Measurements from ENCODE around the gene LARP6.

LARP6 gene

DNA sequence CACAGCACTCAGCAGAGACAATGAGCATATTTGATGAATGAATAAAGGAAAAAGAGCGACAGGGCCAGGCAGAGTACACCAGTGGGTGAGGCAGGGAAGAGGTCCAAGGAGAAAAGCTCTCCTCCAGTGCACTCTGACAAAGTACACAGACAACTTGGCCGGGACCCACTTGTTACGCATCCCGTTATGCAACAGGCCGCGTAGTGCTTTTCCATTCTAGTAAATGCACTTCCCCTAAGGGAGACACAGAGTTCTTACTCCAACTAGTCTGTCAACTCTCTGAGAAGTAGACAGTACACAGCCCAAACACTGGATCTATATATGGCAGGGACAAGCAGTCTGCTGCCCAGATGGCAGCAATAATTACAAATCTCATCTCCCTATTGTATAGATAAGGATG, 18.5 kb downstream of the LARP6 start:
- no peak for DNase-seq (ENCODE audit: extremely low read depth, insufficient read length)
- TF ChIP-seq, protein P1, sequence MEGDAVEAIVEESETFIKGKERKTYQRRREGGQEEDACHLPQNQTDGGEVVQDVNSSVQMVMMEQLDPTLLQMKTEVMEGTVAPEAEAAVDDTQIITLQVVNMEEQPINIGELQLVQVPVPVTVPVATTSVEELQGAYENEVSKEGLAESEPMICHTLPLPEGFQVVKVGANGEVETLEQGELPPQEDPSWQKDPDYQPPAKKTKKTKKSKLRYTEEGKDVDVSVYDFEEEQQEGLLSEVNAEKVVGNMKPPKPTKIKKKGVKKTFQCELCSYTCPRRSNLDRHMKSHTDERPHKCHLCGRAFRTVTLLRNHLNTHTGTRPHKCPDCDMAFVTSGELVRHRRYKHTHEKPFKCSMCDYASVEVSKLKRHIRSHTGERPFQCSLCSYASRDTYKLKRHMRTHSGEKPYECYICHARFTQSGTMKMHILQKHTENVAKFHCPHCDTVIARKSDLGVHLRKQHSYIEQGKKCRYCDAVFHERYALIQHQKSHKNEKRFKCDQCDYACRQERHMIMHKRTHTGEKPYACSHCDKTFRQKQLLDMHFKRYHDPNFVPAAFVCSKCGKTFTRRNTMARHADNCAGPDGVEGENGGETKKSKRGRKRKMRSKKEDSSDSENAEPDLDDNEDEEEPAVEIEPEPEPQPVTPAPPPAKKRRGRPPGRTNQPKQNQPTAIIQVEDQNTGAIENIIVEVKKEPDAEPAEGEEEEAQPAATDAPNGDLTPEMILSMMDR (IDR thresholded peaks at IDR 0.05; ENCODE audit: insufficient read depth, low read length, poor library complexity, severe bottlenecking) = no peak
- Histone ChIP-seq H3K27me3 (replicated peaks; ENCODE audit: control insufficient read depth, insufficient read depth, low read length) (no peaks in the 10 kb centered on the region), H3K36me3 (ENCODE audit: control insufficient read depth, insufficient read depth, low read length) (no peaks in the 10 kb centered on the region; the same call in 1 of the 2 replicates), H3K4me3 (replicated peaks; ENCODE audit: low read depth, low read length) (no peak overlapping the region)

DNA sequence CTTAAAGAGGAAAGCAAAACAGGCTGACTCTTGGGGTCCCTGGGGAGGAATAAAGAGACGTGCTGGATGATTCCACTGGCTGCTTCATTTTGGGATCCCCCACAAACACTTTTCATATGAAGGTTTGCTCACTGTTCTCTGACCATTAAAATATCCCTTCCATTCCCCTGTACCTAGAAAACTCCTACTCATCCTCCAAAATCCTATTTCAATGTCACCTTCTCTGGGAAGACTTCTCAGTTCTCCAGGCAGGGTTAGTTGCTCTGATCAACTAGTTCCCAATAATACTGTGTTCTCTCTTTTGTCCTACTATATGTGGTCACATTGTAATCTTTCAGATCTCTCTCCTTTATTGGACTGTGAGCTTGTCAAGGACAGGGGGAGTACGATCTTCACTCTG, 19.0 kb downstream of the LARP6 start:
- Histone ChIP-seq H3K36me3 (ENCODE audit: control insufficient read depth, insufficient read depth, low read length) (no peaks in the 10 kb centered on the region; the same call in 1 of the 2 replicates), H3K27me3 (replicated peaks; ENCODE audit: control insufficient read depth, insufficient read depth, low read length) (no peaks in the 10 kb centered on the region), H3K4me3 (replicated peaks; ENCODE audit: low read depth, low read length) (no peak overlapping the region)
- TF ChIP-seq, protein P1 (IDR thresholded peaks at IDR 0.05; ENCODE audit: insufficient read depth, low read length, poor library complexity, severe bottlenecking) = no peak
- DNase-seq (ENCODE audit: extremely low read depth, insufficient read length) = no peak

DNA sequence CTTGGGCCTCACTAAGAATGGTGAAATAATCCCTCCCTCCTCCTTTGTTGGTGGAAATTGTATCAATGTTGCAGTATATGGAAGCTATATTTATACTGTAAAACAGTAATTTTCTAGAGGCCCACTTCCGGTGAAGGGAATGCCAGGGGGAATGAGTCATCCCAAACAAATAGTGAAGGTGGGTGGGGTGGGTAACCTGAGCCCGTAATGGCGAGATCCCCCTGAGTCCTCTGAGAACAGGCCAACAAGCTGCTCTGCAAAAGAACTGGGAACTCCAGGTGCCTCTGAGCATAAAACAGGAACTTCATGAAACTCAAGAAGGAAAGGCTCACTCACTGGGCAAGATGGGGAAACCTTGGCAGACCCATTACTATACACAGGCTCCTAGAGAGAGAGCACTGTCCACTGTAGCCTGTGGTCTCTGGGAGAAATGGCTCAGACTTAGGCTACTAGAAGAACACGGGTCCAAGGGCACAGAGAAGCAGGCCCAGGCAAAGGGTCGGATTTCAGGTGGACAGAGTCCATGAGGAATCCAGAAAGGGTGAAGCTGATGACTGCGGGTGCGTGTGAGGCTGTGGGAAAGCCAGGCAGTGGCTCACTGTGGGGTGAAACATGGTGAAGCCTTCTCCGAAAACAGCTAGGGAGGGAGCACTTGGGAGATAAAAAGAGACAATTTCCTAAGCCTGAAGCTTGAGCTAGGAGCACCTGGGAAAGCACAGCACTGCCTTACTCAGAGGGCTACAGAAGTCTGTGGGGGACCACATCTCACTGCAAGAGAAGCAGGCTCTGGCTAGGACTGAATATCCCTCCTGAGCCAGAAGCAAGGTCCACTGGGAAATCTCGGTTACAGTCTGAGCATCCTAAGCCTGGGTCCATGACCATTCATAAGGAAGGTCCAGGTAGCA, 19.8 kb downstream of the LARP6 start:
- TF ChIP-seq, protein P1 (IDR thresholded peaks at IDR 0.05; ENCODE audit: insufficient read depth, low read length, poor library complexity, severe bottlenecking) = no peak
- H3K4me3 ChIP-seq (replicated peaks; ENCODE audit: low read depth, low read length) = no peak overlapping the region
- no peak for DNase-seq (ENCODE audit: extremely low read depth, insufficient read length)
- H3K36me3 ChIP-seq (ENCODE audit: control insufficient read depth, insufficient read depth, low read length) = no peaks in the 10 kb centered on the region; the same call in 1 of the 2 replicates
- no peaks in the 10 kb centered on the region for H3K27me3 ChIP-seq (replicated peaks; ENCODE audit: control insufficient read depth, insufficient read depth, low read length)

- no peak for DNase-seq (ENCODE audit: extremely low read depth, insufficient read length)
- Histone ChIP-seq H3K27me3 (replicated peaks; ENCODE audit: control insufficient read depth, insufficient read depth, low read length) (no peaks in the 10 kb centered on the region), H3K36me3 (ENCODE audit: control insufficient read depth, insufficient read depth, low read length) (no peaks in the 10 kb centered on the region; the same call in 1 of the 2 replicates), H3K4me3 (replicated peaks; ENCODE audit: low read depth, low read length) (no peak overlapping the region)
- TF ChIP-seq, protein P1 (IDR thresholded peaks at IDR 0.05; ENCODE audit: insufficient read depth, low read length, poor library complexity, severe bottlenecking) = no peak
Observed at GRCh38 chr15:70833422-70833821, 20.5 kb downstream of the LARP6 start.

DNA sequence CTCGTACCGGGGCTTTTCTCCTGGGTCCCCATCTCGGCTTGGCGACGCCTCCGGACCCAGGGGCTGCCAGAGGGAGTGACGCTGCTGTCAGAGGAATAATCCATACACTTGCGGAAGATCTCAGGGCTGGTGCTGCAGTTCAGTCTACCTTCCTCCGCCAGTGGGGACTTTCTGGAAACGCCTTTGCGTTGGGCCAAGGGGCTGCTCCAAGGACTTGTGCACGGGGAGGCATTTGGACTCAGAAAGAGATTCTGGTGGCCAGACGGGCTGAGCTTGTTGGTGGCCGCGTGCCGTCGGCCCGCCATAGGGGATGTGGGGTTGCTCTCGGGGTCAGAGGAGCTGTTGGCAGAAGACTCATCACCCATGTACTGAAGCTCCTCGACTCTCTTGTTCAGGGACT, 21.8 kb downstream of the LARP6 start:
- no peaks in the 10 kb centered on the region; the same call in 1 of the 2 replicates for H3K36me3 ChIP-seq (ENCODE audit: control insufficient read depth, insufficient read depth, low read length)
- H3K4me3 ChIP-seq (replicated peaks; ENCODE audit: low read depth, low read length) = no peak overlapping the region
- H3K27me3 ChIP-seq (replicated peaks; ENCODE audit: control insufficient read depth, insufficient read depth, low read length) = no peaks in the 10 kb centered on the region
- TF ChIP-seq, protein P1 (IDR thresholded peaks at IDR 0.05; ENCODE audit: insufficient read depth, low read length, poor library complexity, severe bottlenecking) = no peak
- no peak for DNase-seq (ENCODE audit: extremely low read depth, insufficient read length)
